ENCODE data around the gene C4BPB. TPM values are rescaled to one million over a fixed set of nuclear protein-coding genes. Genes with fewer than 3 reads are reported as not detected.

C4BPB gene
- total and polyA plus RNA-seq, 2 experiments from 2014 or later: not detected

GRCh38 chr1:207097871-207098324 lies 9.2 kb downstream of the C4BPB start:
- no peak for DNase-seq
- H3K27ac ChIP-seq: no peak overlapping the region
- peaks cover 8% of the 10 kb centered on the region for H3K27me3 ChIP-seq (replicated peaks; ENCODE audit: insufficient read depth)
- no peaks in the 10 kb centered on the region for H3K79me2 ChIP-seq (ENCODE audit: insufficient read depth)
- H2AFZ ChIP-seq: no peak overlapping the region
- H3K9ac ChIP-seq: no peak overlapping the region
- no peaks in the 10 kb centered on the region for H3K4me1 ChIP-seq (ENCODE audit: insufficient read depth)
- no peaks in the 10 kb centered on the region for H4K20me1 ChIP-seq (ENCODE audit: insufficient read depth)
- no peak overlapping the region for H3K4me3 ChIP-seq
- H3F3A ChIP-seq (ENCODE audit: insufficient read depth): no peaks in the 10 kb centered on the region
- 63 to 73% methylated on average over 3 of the region's 3 CpGs for WGBS, 2 experiments (ENCODE audit: low coverage in 1 of 2, low lambda C conversion rate in 2 of 2, missing lambda C conversion rate in 2 of 2)
- in situ Hi-C loops (cut with MboI): no loop called here
- H3K9me2 ChIP-seq (ENCODE audit: insufficient read depth): no peaks in the 10 kb centered on the region
- H3K4me2 ChIP-seq (ENCODE audit: unreplicated experiment): no peak overlapping the region
- no peaks in the 10 kb centered on the region for H3K36me3 ChIP-seq (ENCODE audit: low read depth)
- no peaks in the 10 kb centered on the region for H3K9me3 ChIP-seq (ENCODE audit: low read depth)
- TF ChIP-seq EZH2 (IDR thresholded peaks at IDR 0.05; ENCODE audit: insufficient read depth, poor library complexity, severe bottlenecking): no peak
- TF ChIP-seq EZH2phosphoT487 (IDR thresholded peaks at IDR 0.05; ENCODE audit: insufficient read depth, low read depth): no peak

DNA sequence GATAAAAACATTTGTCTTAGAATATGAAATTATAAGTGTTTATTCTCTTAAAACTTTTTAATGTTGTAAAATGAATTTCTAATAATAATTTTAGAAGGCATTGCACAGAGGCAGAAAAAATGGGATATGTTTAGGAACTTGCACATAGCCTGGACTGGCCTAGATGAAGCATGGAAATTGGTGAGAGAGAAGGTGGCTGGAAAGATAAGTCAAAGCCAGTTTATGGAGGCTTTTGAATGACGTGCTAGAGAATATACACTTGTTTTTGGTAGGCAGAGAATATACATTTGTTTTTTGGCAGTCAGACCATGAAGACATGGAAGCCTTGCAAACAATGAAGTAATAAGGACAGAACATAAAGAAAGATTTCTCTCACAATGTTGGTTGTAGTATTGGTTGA lies 13.1 kb downstream of the C4BPB start:
- Histone ChIP-seq H3K27ac (no peak overlapping the region), H3K4me1 (ENCODE audit: insufficient read depth) (no peaks in the 10 kb centered on the region), H2AFZ (no peak overlapping the region), H4K20me1 (ENCODE audit: insufficient read depth) (no peaks in the 10 kb centered on the region), H3K79me2 (ENCODE audit: insufficient read depth) (no peaks in the 10 kb centered on the region), H3K9me2 (ENCODE audit: insufficient read depth) (no peaks in the 10 kb centered on the region), H3K9me3 (ENCODE audit: low read depth) (no peaks in the 10 kb centered on the region), H3K9ac (no peak overlapping the region), H3F3A (ENCODE audit: insufficient read depth) (no peaks in the 10 kb centered on the region), H3K4me2 (ENCODE audit: unreplicated experiment) (no peak overlapping the region), H3K36me3 (ENCODE audit: low read depth) (no peaks in the 10 kb centered on the region), H3K27me3 (replicated peaks; ENCODE audit: insufficient read depth) (peaks cover 8% of the 10 kb centered on the region), H3K4me3 (no peak overlapping the region)
- DNase-seq: no peak
- TF ChIP-seq EZH2phosphoT487 (IDR thresholded peaks at IDR 0.05; ENCODE audit: insufficient read depth, low read depth) (no peak), EZH2 (IDR thresholded peaks at IDR 0.05; ENCODE audit: insufficient read depth, poor library complexity, severe bottlenecking) (no peak)
- 16 to 20% methylated on average over 1 of the region's 1 CpG for WGBS, 2 experiments (ENCODE audit: low coverage in 1 of 2, low lambda C conversion rate in 2 of 2, missing lambda C conversion rate in 2 of 2)
- in situ Hi-C loops (cut with MboI): no loop called here

DNA sequence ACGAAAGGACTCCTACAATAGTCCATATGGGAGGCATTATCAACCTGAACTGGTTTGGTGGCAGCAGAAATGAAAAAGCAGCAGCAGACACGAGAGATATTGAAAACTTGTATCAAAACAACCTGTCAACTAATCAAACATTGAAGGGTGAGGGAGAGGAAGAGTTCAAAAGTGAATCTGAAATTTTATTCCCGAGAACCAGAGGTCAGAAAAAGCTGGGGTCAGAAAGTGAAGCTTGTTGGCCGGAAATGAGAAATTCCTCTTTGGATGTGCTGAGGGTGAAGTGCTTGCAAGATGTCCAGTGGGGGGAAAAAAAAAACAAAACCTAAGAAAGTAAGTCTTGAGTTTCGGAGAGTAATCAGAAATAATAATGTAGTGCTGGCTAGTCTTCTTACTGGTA lies 13.5 kb downstream of the C4BPB start:
- Histone ChIP-seq H3K9me2 (ENCODE audit: insufficient read depth) (no peaks in the 10 kb centered on the region), H3K79me2 (ENCODE audit: insufficient read depth) (no peaks in the 10 kb centered on the region), H3K36me3 (ENCODE audit: low read depth) (no peaks in the 10 kb centered on the region), H3F3A (ENCODE audit: insufficient read depth) (no peaks in the 10 kb centered on the region), H4K20me1 (ENCODE audit: insufficient read depth) (no peaks in the 10 kb centered on the region), H3K27me3 (replicated peaks; ENCODE audit: insufficient read depth) (peaks cover 8% of the 10 kb centered on the region), H3K4me1 (ENCODE audit: insufficient read depth) (no peaks in the 10 kb centered on the region), H3K9ac (no peak overlapping the region), H3K4me2 (ENCODE audit: unreplicated experiment) (no peak overlapping the region), H3K27ac (no peak overlapping the region), H2AFZ (no peak overlapping the region), H3K4me3 (no peak overlapping the region), H3K9me3 (ENCODE audit: low read depth) (no peaks in the 10 kb centered on the region)
- in situ Hi-C loops (cut with MboI): no loop called here
- WGBS, 2 experiments (ENCODE audit: low coverage in 1 of 2, low lambda C conversion rate in 2 of 2, missing lambda C conversion rate in 2 of 2): 21 to 28% methylated on average over 5 of the region's 5 CpGs
- DNase-seq: no peak
- TF ChIP-seq EZH2 (IDR thresholded peaks at IDR 0.05; ENCODE audit: insufficient read depth, poor library complexity, severe bottlenecking) (no peak), EZH2phosphoT487 (IDR thresholded peaks at IDR 0.05; ENCODE audit: insufficient read depth, low read depth) (no peak)

GRCh38 chr1:207102659-207103058 lies 14.0 kb downstream of the C4BPB start:
- Histone ChIP-seq H3K27ac (no peak overlapping the region), H3K27me3 (replicated peaks; ENCODE audit: insufficient read depth) (peaks cover 8% of the 10 kb centered on the region), H3K9ac (no peak overlapping the region), H3K9me3 (ENCODE audit: low read depth) (no peaks in the 10 kb centered on the region), H4K20me1 (ENCODE audit: insufficient read depth) (no peaks in the 10 kb centered on the region), H3K4me3 (no peak overlapping the region), H2AFZ (no peak overlapping the region), H3K36me3 (ENCODE audit: low read depth) (no peaks in the 10 kb centered on the region), H3F3A (ENCODE audit: insufficient read depth) (no peaks in the 10 kb centered on the region), H3K4me2 (ENCODE audit: unreplicated experiment) (no peak overlapping the region), H3K4me1 (ENCODE audit: insufficient read depth) (no peaks in the 10 kb centered on the region), H3K9me2 (ENCODE audit: insufficient read depth) (no peaks in the 10 kb centered on the region), H3K79me2 (ENCODE audit: insufficient read depth) (no peaks in the 10 kb centered on the region)
- 8 to 31% methylated on average over 1 of the region's 1 CpG for WGBS, 2 experiments (ENCODE audit: low coverage in 1 of 2, low lambda C conversion rate in 2 of 2, missing lambda C conversion rate in 2 of 2)
- in situ Hi-C loops (cut with MboI): no loop called here
- no peak for DNase-seq
- TF ChIP-seq EZH2 (IDR thresholded peaks at IDR 0.05; ENCODE audit: insufficient read depth, poor library complexity, severe bottlenecking) (no peak), EZH2phosphoT487 (IDR thresholded peaks at IDR 0.05; ENCODE audit: insufficient read depth, low read depth) (no peak)

- 64 to 66% methylated on average over 7 of the region's 7 CpGs for WGBS, 2 experiments (ENCODE audit: low coverage in 1 of 2, low lambda C conversion rate in 2 of 2, missing lambda C conversion rate in 2 of 2)
- no peak within 1 kb of the TSS for H3K27ac ChIP-seq
- in situ Hi-C loops (cut with MboI): no loop called here
Observed at GRCh38 chr1:207103892-207104373, 15.3 kb downstream of the C4BPB start, which contains the start of gene C4BPA. TSS of gene C4BPA (plus strand) at chr1:207104233. CDS start at chr1:207113026, 8,793 bp downstream.

More at GRCh38 chr1:207103892-207104373, 15.3 kb downstream of the C4BPB start, which contains the start of gene C4BPA:
- TF ChIP-seq EZH2phosphoT487 (IDR thresholded peaks at IDR 0.05; ENCODE audit: insufficient read depth, low read depth): no peak
- TF ChIP-seq EZH2 (IDR thresholded peaks at IDR 0.05; ENCODE audit: insufficient read depth, poor library complexity, severe bottlenecking): no peak
- H3K9me3 ChIP-seq (ENCODE audit: low read depth): no peaks in the 10 kb centered on the region
- no peak within 1 kb of the TSS for H3K4me3 ChIP-seq
- H3K27me3 ChIP-seq (replicated peaks; ENCODE audit: insufficient read depth): peaks cover 8% of the 10 kb centered on the region
- H3K9me2 ChIP-seq (ENCODE audit: insufficient read depth): no peaks in the 10 kb centered on the region
- H3K9ac ChIP-seq: no peak within 1 kb of the TSS
- no peak within 1 kb of the TSS for H2AFZ ChIP-seq
- no peaks in the 10 kb centered on the region for H3F3A ChIP-seq (ENCODE audit: insufficient read depth)
- H3K4me1 ChIP-seq (ENCODE audit: insufficient read depth): no peaks in the 10 kb centered on the region
- no peaks in the 10 kb centered on the region for H3K36me3 ChIP-seq (ENCODE audit: low read depth)
- DNase-seq: no peak
- H4K20me1 ChIP-seq (ENCODE audit: insufficient read depth): no peaks in the 10 kb centered on the region
- no peak within 1 kb of the TSS for H3K4me2 ChIP-seq (ENCODE audit: unreplicated experiment)
- no peaks in the 10 kb centered on the region for H3K79me2 ChIP-seq (ENCODE audit: insufficient read depth)

Measured in GM23248 (cell line).